ENCODE measurements around the gene LRP2.

GRCh38 chr2:169110419-169110818, 251.9 kb downstream of the LRP2 start:
- TF ChIP-seq ZNF521 (tag by site-specific recombination; IDR thresholded peaks at IDR 0.05) (no peak), KLF8 (tag by site-specific recombination; IDR thresholded peaks at IDR 0.05) (no peak), ZSCAN18 (tag by site-specific recombination; IDR thresholded peaks at IDR 0.05) (no peak), ZSCAN30 (tag by site-specific recombination; IDR thresholded peaks at IDR 0.05) (no peak), CTCF (tag by site-specific recombination; IDR thresholded peaks at IDR 0.05) (no peak), ZNF18 (tag by site-specific recombination; IDR thresholded peaks at IDR 0.05) (no peak), ZNF280C (tag by site-specific recombination; IDR thresholded peaks at IDR 0.05) (no peak)

Measured in HEK293 (cell line).